ENCODE results near the gene OVAAL. TPM values are rescaled to one million over a fixed set of nuclear protein-coding genes. Genes with fewer than 3 reads are reported as not detected.

The OVAAL gene
- total RNA-seq, 3 donors from 2014 or later (not counting 1 experiment from before 2014, with no cell fraction given): not detected

DNA sequence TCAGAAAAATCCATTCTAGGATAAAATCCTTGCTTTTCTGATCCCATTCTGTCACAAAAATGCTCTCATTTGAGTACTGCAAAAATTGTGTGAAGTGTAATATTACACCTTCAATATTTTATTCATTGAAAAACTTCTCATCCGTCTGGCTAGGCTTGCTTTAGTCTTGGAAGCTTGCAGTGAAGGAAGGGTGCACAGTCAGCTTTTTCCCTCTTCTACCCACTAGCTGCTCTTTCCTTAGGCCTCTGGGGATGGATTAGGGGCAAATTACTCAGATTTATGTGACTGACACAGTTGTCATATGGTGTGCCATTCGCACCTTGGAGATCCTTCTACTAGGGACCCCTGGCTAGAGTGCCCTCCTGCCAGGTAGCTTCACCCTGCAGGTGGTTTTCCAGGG lies 32.1 kb downstream of the OVAAL start:
- Mint-ChIP-seq H3K9me3 (peaks cover 0 to 2% of the 10 kb centered on the region in 2 donors), H3K27ac (no peak overlapping the region), H3K36me3 (no peaks in the 10 kb centered on the region), H3K4me1 (no peaks in the 10 kb centered on the region), H3K27me3 (ENCODE audit: low read depth in 2 of 2) (peaks cover 7 to 16% of the 10 kb centered on the region in 2 donors), H3K4me3 (no peak overlapping the region)
- no peak overlapping the region for H3K4me3 ChIP-seq (ENCODE audit: low read length)
- H3K27ac ChIP-seq (ENCODE audit: low read length): no peak overlapping the region
- no peak for TF ChIP-seq CTCF (IDR thresholded peaks at IDR 0.05)
- 86% methylated on average over 1 of the region's 2 CpGs for WGBS (ENCODE audit: insufficient coverage)
- no peak for ATAC-seq
- intact Hi-C loops (cut with micrococcal nuclease): no loop called here
- no peak for DNase-seq
- no peaks in the 10 kb centered on the region for H3K9me3 ChIP-seq (ENCODE audit: control insufficient read depth, insufficient read depth, low read length)
- H3K4me1 ChIP-seq (ENCODE audit: control insufficient read depth, insufficient read depth, low read length): no peaks in the 10 kb centered on the region
- no peaks in the 10 kb centered on the region for H3K36me3 ChIP-seq (ENCODE audit: control insufficient read depth, insufficient read depth, low read length)
- H3K27me3 ChIP-seq (ENCODE audit: control insufficient read depth, insufficient read depth, low read length): no peaks in the 10 kb centered on the region

DNA sequence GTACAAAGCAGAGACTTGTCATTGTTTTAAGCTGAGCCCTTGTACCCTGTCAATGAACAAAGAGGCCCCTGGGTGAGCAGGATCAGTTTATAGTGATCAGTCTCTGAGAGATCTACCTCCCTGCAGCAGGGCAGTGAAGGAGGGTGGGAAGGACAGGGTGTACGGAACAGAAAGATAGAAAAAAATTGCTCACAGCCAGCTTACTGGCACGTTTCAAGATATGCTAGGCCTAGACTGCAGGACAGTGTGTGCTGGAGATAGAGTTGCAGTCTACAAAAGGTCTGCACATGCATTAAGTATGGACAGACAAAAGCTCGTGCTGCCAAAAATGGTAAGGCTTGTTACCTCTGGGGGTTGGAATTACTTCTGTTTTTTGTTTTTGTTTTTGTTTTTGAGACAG lies 34.6 kb downstream of the OVAAL start:
- TF ChIP-seq CTCF (IDR thresholded peaks at IDR 0.05): no peak
- H3K27ac Mint-ChIP-seq: no peak overlapping the region
- intact Hi-C loops (cut with micrococcal nuclease): no loop called here
- H3K4me3 Mint-ChIP-seq: no peak overlapping the region
- peaks cover 7 to 11% of the 10 kb centered on the region in 2 donors for H3K27me3 Mint-ChIP-seq (ENCODE audit: low read depth in 2 of 2)
- no peaks in the 10 kb centered on the region for H3K4me1 ChIP-seq (ENCODE audit: control insufficient read depth, insufficient read depth, low read length)
- H3K9me3 ChIP-seq (ENCODE audit: control insufficient read depth, insufficient read depth, low read length): no peaks in the 10 kb centered on the region
- 85% methylated on average over 3 of the region's 3 CpGs for WGBS (ENCODE audit: insufficient coverage)
- H3K27me3 ChIP-seq (ENCODE audit: control insufficient read depth, insufficient read depth, low read length): no peaks in the 10 kb centered on the region
- no peaks in the 10 kb centered on the region for H3K36me3 ChIP-seq (ENCODE audit: control insufficient read depth, insufficient read depth, low read length)
- ATAC-seq (no peak), DNase-seq (no peak)
- H3K4me1 Mint-ChIP-seq: no peaks in the 10 kb centered on the region
- H3K9me3 Mint-ChIP-seq: no peaks in the 10 kb centered on the region
- H3K4me3 ChIP-seq (ENCODE audit: low read length): no peak overlapping the region
- no peak overlapping the region for H3K27ac ChIP-seq (ENCODE audit: low read length)
- H3K36me3 Mint-ChIP-seq: no peaks in the 10 kb centered on the region

- H3K27ac ChIP-seq (ENCODE audit: low read length): no peak overlapping the region
- no peak overlapping the region for H3K27ac Mint-ChIP-seq
- ATAC-seq (no peak), DNase-seq (no peak)
- no peaks in the 10 kb centered on the region for H3K36me3 ChIP-seq (ENCODE audit: control insufficient read depth, insufficient read depth, low read length)
- no peak overlapping the region for H3K4me3 ChIP-seq (ENCODE audit: low read length)
- H3K9me3 ChIP-seq (ENCODE audit: control insufficient read depth, insufficient read depth, low read length): no peaks in the 10 kb centered on the region
- WGBS (ENCODE audit: insufficient coverage): 90% methylated on average over 6 of the region's 6 CpGs
- TF ChIP-seq CTCF (IDR thresholded peaks at IDR 0.05): no peak
- no peaks in the 10 kb centered on the region for H3K36me3 Mint-ChIP-seq
- H3K27me3 ChIP-seq (ENCODE audit: control insufficient read depth, insufficient read depth, low read length): no peaks in the 10 kb centered on the region
- intact Hi-C loops (cut with micrococcal nuclease): no loop called here
- H3K4me3 Mint-ChIP-seq: no peak overlapping the region
- no peaks in the 10 kb centered on the region for H3K9me3 Mint-ChIP-seq
- no peaks in the 10 kb centered on the region for H3K4me1 Mint-ChIP-seq
- peaks cover 4 to 11% of the 10 kb centered on the region in 2 donors for H3K27me3 Mint-ChIP-seq (ENCODE audit: low read depth in 2 of 2)
- H3K4me1 ChIP-seq (ENCODE audit: control insufficient read depth, insufficient read depth, low read length): no peaks in the 10 kb centered on the region
Observed at GRCh38 chr1:180594723-180595122, 36.0 kb downstream of the OVAAL start.

GRCh38 chr1:180595966-180596365 lies 37.2 kb downstream of the OVAAL start:
- Histone ChIP-seq H3K4me3 (ENCODE audit: low read length) (no peak overlapping the region), H3K27ac (ENCODE audit: low read length) (no peak overlapping the region), H3K27me3 (ENCODE audit: control insufficient read depth, insufficient read depth, low read length) (no peaks in the 10 kb centered on the region), H3K4me1 (ENCODE audit: control insufficient read depth, insufficient read depth, low read length) (no peaks in the 10 kb centered on the region), H3K9me3 (ENCODE audit: control insufficient read depth, insufficient read depth, low read length) (no peaks in the 10 kb centered on the region), H3K36me3 (ENCODE audit: control insufficient read depth, insufficient read depth, low read length) (no peaks in the 10 kb centered on the region)
- no CpG with 5 or more reads among the region's 2 CpGs for WGBS (ENCODE audit: insufficient coverage)
- H3K36me3 Mint-ChIP-seq: no peaks in the 10 kb centered on the region
- no peaks in the 10 kb centered on the region for H3K9me3 Mint-ChIP-seq
- intact Hi-C loops (cut with micrococcal nuclease): no loop called here
- DNase-seq (no peak), ATAC-seq (no peak)
- no peaks in the 10 kb centered on the region for H3K4me1 Mint-ChIP-seq
- TF ChIP-seq CTCF (IDR thresholded peaks at IDR 0.05): no peak
- peaks cover 0 to 8% of the 10 kb centered on the region in 2 donors for H3K27me3 Mint-ChIP-seq (ENCODE audit: low read depth in 2 of 2)
- H3K4me3 Mint-ChIP-seq: no peak overlapping the region
- no peak overlapping the region for H3K27ac Mint-ChIP-seq

Data from natural killer cell (primary cell).